ENCODE results near the gene KTN1.

The KTN1 gene

DNA sequence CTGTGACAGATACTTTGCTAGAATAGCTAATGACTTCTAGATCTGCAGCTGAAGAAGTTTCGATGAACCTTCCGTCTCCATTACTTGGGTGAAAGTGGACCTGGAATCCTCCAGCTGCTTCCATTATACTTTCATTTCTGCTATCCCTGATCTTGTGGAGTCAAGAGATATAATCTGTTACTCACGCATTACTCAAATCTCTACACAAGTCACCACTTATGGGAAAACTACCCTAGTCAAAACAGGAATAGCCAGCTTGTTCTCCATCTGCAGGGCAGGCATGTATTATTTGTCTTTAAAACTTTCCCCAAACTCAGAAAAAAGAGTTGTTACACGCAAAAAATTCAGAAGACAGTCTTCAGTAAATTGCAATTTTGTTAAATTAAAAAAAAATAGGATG, 2.8 kb upstream of the KTN1 start:
- DNase-seq (ENCODE audit: low read depth in 2 of 2, low spot score in 1 of 2) = no peak

DNA sequence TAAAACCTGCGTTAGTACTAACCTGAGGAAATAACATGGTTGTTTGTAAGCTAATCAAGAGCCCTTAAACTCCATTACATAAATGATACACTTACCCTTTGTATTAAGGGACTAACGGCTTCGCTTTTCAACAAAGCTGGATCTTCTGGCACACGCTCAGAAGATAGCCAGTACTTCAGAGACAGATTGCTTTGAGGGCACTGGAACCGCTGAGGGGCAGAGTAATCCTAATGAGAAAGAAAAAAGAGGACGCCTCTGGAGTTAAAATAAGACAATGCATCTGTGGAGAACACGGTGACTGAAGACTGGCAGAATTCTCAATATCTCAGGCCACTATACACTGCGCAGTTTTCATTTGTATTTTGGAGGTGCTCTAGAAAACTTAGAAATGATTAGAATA, 1.5 kb upstream of the KTN1 start:
- no peak for DNase-seq (ENCODE audit: low read depth in 2 of 2, low spot score in 1 of 2)

DNA sequence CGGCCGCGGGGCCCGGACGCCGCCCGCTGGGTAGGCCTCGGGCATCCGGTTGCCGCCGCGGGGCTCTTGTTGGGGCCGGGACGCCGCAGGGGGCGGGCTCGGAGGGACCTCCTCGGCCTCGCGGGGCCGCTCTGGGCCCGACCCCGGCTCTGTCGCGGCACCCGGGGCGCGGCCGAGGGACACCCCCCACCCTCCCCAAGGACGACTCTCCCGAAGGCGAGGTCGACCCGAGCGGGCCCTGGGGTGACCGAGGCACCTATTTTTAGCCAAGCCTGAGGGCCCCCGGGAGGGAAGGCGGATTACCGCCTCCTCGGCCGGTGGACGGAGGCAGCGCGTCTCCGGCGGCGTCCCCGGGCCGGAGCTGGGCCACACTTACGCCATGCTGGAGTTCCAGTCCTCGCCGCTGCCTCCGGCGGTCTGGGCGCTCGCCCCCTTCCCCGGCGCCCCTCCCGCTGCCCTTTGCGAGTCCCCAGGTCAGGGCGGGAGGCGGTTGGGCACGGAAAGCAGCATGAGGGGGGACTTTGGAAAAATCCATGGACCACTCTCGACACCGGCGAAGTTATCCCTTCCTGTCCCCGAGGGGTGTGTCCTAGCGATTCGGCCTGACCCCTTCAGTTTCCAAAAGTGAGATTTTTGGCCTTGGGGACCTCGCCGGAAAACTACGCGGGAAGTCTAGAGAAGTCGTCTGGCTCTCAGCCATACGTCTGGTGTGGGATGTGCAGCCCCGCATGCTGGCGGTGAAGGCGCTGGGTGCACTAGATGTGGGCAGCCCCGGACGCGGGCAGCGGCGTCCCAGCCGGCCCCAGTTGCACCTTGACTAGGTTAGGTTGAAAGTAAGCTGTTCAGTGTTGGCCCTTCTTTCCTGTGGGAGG, 699 bp downstream of the KTN1 start:
- DNase-seq (ENCODE audit: low read depth in 2 of 2, low spot score in 1 of 2) = no peak

DNA sequence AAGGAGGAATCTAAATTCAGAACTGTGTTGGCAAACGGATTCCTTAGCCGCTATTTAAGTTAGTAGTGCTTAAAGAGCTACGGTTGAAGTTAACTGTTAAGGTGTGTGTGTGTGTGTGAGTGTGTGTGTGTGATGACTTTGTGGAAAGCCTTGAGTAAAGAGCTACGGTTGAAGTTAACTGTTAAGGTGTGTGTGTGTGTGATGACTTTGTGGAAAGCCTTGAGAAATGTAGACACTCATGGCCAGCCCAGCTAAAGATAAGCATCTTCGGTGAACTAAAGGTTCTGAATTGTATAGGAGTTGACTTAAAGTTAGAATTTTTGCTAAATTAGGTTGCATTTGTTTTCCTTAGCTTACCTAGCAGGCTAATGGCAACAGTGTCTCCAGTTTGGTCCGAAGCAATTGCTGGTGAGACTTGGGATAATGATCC, 1.4 kb downstream of the KTN1 start:
- no peak for DNase-seq (ENCODE audit: low read depth in 2 of 2, low spot score in 1 of 2)

DNA sequence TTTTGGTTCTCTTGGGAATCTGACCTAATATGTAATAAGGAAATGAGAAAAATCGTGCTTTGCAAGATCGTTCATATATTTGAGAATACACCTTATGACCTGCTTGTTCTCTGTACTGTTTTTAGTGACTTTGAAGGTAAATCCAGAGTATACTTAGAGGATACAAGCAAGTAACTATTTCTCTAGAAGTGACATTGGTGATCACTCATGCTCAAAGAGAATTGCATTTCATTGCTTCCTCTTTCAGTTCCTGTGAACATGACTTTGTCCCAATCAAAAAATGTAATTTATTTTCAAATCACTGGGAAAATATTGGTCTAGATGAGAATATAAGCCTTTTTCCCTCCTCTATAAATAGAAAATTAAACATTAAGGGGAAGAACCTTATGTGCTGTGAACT, 2.7 kb downstream of the KTN1 start:
- DNase-seq (ENCODE audit: low read depth in 2 of 2, low spot score in 1 of 2) = no peak

DNA sequence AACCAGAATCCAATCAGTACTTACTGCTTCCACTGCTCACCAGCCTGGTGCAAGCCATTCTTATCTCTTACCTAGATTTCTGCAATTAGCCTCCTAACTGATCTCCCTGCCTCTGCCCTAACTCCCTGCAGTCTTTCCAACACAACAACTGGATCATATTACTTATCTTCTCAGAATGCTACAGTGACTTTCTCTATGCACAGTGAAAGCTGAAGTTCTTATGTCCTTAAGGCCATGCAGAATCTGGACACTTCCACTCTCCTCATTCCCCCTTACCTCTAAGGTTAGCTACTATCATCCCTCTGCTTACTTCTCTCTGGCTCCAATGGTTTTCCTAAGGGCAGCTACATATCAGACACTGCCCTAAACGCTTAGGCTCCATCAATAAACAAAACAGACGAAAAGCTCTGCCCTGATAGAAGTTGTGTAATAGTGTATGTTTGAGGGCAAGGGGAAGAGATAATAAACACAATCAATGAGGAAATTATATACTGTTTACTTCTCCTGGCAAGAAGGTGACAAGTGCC, 4.0 kb downstream of the KTN1 start:
- DNase-seq (ENCODE audit: low read depth in 2 of 2, low spot score in 1 of 2) = no peak

DNA sequence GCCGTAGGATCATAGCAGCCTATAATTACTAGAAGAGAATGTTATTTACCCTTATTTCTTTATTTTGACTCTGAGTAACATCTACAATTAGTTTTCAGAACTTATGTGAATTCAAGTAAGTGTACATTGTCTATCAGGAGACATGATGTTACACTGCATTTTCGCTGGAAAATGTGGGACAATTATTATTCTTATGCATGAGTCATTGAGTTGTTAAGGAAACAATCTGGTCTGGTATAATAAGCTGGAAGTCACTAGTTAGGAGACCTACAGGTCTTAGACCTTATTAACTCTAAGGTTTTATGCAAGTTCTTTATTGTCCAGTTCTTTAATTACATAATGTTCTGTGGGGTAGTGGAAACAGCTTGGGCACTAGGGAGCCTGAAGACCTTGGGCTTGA, 5.8 kb downstream of the KTN1 start:
- DNase-seq (ENCODE audit: low read depth in 2 of 2, low spot score in 1 of 2) = no peak

DNA sequence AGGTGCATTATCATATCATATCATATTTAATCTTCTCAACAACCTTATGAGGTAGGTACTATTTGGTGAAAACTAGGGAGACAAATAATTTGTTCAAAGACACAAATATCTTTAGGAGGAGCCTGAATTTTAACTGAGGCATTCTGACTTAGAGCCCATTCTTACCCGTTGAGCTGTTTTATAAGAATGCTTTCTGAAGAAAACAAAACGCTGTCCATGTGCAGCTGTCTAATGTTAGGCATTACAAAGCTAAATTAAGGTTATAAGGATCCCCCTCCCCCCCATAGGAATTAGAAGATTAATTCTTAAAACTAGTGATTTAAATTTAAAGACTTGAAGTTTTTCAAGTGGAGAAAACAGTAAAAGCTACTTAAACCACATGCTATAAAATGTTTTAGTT, 6.4 kb downstream of the KTN1 start:
- no peak for DNase-seq (ENCODE audit: low read depth in 2 of 2, low spot score in 1 of 2)

DNA sequence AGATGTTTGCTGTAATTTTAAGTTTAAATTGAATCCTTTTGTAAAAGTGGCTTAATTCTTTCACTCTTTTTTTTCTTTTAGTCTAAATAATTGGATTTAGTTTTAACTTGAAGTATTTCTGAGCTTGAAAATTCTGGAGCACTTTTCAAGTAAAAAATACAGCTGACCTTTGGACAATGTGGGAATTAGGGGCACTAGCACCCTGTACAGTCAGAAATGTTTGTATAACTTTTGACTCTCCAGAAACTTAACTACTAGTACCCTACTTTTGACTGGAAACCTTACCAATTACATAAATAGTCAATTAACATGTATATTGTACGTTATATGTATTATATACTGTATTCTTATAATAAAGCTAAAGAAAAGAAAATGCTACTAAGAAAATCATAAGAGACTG, 7.8 kb downstream of the KTN1 start:
- no peak for DNase-seq (ENCODE audit: low read depth in 2 of 2, low spot score in 1 of 2)

DNA sequence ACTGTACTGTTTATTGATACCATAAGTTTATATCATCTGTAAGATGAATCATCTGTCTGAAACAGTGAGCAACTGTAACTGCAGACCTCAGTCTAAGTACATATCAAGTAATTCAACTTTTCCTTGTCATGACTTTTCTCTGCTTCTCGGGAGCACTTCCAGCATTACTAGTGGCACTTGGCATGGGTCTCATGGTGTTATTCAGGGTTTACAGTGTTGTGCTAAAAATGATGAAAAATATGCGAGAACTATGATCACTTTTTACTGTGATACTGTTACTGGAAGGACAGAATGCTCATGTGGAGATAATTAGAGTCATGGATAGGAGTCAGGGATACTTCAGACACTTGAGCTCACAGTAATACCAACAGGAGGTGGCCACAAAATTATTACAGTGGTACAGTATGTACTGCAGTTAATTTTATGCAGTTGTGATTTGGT, 8.3 kb downstream of the KTN1 start:
- no peak for DNase-seq (ENCODE audit: low read depth in 2 of 2, low spot score in 1 of 2)

DNA sequence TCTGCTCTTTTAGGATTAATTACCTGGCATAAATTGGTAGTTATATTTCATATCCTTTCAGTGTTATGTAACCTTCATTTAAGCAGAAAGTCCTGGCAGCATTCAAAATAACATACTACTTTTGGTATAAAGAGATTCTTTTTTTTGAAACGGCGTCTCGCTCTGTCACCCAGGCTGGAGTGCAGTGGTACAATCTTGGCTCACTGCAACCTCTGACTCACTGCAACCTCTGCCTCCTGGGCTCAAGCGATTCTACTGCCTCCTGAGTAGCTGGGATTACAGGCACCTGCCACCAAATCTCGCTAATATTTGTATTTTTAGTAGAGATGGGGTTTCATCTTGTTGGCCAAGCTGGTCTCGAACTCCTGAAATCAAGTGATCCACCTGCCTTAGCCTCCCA, 9.2 kb downstream of the KTN1 start:
- no peak for DNase-seq (ENCODE audit: low read depth in 2 of 2, low spot score in 1 of 2)

DNA sequence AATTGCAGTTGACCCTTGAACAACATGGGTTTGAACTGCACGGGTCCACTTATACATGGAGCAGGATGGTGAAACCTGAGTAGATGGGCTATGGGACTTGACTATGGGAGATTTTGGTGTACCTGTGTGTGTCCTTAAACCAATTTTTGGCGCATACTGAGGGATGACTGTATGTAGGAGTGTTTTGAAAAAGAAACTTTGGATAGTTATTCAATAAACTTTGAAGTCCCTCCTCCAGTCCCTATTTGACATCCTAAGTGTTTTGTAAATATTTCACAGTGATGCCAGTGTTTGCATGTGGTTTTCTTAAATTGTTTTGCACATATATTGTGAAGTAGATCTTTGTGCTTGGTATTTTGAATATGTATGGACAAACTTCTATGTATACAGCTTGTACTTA, 12.4 kb downstream of the KTN1 start:
- DNase-seq (ENCODE audit: low read depth in 2 of 2, low spot score in 1 of 2) = no peak

DNA sequence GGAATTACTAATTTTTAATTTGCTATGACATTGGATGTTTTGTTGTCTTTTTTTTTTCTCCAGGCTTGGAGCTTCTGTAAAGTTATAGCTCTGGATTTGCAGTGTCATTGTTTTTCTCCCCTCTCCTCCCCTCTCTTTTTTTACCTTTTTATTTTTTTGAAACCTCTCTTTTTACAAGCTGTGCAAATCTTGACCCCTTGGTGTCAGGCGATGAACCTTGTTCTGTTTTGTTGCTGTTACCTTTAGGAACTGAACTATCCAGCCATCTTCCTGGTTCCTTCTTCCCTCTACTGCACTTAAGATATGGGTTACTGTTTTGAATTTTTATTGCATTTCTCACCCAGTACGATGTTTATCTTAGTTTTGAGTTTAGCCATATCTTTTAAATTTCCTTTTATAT, 13.7 kb downstream of the KTN1 start:
- no peak for DNase-seq (ENCODE audit: low read depth in 2 of 2, low spot score in 1 of 2)

DNA sequence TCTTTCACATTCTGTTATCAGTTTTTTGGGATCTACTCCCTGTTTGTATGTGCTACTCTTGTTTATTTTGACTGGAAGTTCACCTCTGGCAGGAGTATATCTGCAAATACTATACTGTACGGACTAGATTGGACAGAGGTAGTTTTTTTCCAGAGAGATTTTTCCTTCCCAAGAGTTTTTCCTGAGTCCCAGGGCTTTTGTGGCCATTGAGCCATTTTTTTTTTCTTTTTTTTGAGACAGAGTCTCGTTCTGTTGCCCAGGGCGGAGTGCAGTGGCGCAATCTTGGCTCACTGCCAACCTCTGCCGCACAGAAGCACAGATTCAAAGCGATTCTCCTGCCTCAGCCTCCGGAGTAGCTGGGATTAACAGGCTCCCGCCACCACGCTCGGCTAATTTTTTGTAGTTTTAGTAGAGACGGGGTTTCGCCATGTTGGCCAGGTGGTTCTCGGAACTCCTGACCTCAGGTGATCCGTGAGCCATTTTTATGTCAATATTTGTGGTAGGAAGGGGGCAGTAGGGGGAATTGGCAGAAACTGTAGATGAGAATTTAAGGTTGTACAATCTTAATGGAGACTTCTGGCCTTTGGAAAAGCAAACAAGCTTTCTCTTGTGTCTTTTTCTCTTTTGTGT, 19.4 kb downstream of the KTN1 start:
- no peak for DNase-seq (ENCODE audit: low read depth in 2 of 2, low spot score in 1 of 2)

DNA sequence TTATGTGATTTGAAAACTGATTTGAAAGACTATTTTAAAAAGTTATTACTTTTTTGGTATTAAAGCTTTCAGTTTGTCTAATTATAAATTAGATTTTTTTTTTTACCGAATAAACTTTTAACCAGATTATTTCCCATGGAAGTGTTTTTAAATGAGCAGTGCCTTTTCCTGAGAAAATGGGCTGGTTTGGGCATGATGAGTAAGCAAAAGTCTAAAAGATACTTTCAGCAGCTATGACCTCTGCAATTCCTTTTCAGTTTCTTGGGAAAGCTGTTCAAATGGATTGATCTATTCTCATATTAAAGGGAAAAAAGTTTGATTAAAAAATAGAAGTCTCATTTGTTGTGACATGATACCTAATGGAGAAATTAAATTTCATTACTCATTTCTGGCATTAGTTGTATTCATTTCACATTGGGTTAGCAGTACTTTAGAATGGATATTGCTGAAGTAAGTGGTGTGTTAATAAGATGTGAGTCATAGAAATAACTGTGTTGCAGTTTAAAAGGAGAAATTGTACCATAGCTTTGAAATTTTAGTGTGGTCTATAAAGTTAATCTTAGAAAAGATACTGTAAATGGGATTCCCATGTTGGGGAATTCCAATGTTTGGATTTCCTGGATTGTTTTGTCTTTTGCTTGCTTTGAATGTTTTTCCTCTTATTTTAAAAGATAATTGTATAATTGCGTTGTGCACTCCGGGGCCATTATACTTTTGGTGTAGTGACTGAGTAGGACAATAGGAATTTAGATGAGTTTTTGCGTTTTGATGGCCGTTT, 21.0 kb downstream of the KTN1 start:
- no peak for DNase-seq (ENCODE audit: low read depth in 2 of 2, low spot score in 1 of 2)

DNA sequence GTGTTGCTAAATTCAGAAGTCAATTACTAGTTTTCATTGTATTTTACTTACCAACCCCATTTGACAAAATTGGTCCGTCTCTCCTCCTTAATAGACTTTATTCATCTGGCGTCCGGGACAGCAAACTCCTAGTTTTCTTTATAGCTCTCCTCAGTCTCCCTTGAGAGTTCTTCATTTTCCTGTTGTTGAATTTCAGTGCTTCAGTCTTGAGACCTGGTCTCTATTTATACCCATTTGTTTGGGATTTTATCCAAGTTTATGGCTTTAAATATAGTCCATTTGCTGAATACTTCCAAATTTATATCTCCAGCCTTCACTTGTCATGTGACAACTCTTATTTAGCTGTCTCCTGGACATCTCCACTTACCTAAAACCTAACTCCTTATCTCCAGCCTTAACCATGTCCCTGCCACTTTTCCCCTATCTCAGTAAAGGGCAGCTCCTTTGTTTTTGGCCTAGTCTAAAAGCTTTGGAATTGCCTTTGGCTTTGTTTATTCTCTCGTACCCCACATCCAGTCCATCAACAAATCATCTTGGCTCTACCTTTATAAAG, 23.5 kb downstream of the KTN1 start:
- no peak for DNase-seq (ENCODE audit: low read depth in 2 of 2, low spot score in 1 of 2)

DNA sequence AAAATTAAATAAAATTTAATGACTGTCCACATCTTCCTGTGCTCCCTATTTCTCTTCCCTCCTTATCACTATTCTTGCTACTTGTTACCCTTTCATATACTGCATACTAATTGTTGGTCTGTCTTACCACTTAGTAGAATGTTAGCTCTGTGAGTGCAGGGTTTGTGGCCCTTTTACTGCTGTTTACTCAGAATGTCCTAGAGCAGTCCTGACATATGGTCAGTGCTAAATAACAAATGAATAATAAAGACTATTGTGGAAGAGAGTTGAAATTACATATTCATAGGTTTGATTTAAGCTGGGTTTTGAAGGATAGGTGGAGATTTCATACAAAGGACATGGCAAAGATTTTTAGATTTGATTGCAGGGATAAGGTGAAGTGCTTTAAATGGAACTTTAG, 24.5 kb downstream of the KTN1 start:
- no peak for DNase-seq (ENCODE audit: low read depth in 2 of 2, low spot score in 1 of 2)

DNA sequence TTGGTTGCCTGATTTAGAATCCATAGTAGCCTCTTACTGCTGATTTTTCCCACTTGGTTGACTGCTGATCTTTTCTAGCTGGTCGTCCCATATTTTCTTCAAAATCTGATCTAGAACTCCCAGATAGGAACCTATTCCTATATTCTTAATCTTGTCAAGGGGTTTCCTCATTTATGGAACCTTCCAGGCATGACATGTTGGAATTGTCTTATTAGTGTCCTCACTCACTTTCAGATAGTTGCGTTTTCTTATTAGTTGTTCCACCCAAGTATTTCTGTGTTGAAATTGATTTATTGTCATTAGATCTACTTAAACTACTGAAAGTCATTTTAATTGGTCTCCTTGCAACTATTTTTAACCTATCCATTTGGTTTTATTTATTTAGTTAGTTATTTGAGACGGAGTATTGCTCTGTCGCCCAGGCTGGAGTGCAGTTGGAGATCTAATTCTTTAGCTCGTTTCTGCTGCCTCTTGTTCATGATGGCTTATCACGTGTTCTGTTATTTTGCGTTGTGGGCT, 25.0 kb downstream of the KTN1 start:
- DNase-seq (ENCODE audit: low read depth in 2 of 2, low spot score in 1 of 2) = no peak

DNA sequence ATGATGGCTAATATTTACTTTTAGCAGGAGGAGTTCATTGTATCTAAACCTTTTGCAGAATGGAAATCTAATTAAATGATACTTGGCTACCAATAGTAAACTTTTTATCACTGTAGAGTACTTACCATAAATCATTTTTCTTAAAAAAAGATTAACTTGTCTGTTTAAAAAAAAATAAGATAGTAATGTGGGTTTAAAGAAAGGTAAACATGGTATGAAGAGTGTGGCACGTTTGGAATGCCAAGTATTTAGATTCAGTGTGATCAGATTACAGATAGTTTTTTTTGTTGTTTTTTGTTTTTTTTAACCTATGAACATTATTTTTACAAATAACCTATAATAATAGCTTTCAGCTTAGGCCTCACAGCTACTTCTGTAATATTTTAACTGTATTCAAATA, 25.8 kb downstream of the KTN1 start:
- DNase-seq (ENCODE audit: low read depth in 2 of 2, low spot score in 1 of 2) = no peak

DNA sequence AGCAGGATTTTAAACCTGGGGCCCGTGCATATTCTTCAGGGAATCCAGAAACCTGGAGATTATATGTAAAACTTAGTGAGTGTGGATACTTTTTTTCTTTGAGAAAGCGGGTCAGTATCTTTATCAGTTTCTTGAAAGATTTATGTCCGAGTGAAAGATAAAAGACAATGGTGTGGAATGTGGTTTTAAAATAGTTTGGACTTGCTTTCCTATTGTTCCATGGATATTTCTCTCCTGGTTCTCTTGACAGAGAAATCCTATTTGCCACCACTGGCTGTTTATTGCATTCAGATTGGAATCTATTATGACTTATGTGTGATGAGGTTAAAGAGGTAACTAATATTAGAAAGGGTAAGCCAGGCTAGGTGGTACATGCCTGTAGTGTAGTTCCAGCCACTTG, 27.4 kb downstream of the KTN1 start:
- no peak for DNase-seq (ENCODE audit: low read depth in 2 of 2, low spot score in 1 of 2)

DNA sequence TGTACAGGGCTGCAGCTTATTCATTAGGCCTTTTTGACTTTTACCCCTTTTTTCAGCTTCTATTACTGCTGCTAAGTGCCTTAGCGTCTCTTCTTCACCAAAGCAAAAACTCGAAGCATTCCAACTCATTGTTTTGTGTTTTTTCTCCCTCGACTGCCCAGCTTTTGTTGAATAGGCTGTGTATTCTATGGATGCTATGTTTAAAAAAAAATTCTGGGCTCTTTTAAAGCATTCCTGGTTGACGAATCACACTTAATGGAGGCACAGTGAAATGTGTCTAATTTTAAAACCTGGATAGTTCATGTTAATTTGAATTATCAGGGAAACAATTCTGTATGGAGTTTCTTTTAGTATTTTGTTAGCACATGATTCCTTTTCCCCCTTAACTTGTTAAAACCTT, 29.7 kb downstream of the KTN1 start:
- DNase-seq (ENCODE audit: low read depth in 2 of 2, low spot score in 1 of 2) = no peak
